ENCODE data around the gene SH2B2.

GRCh38 chr7:102312317-102312716, 25.6 kb downstream of the SH2B2 start:
- TF ChIP-seq, protein P1, sequence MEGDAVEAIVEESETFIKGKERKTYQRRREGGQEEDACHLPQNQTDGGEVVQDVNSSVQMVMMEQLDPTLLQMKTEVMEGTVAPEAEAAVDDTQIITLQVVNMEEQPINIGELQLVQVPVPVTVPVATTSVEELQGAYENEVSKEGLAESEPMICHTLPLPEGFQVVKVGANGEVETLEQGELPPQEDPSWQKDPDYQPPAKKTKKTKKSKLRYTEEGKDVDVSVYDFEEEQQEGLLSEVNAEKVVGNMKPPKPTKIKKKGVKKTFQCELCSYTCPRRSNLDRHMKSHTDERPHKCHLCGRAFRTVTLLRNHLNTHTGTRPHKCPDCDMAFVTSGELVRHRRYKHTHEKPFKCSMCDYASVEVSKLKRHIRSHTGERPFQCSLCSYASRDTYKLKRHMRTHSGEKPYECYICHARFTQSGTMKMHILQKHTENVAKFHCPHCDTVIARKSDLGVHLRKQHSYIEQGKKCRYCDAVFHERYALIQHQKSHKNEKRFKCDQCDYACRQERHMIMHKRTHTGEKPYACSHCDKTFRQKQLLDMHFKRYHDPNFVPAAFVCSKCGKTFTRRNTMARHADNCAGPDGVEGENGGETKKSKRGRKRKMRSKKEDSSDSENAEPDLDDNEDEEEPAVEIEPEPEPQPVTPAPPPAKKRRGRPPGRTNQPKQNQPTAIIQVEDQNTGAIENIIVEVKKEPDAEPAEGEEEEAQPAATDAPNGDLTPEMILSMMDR (IDR thresholded peaks at IDR 0.05), result no peak
- no peak for TF ChIP-seq EP300 (IDR thresholded peaks at IDR 0.05)
- no peak for TF ChIP-seq POLR2A (IDR thresholded peaks at IDR 0.05)

All from tibial nerve (tissue), 4 donors.